ENCODE measurements around the gene SLC39A11. TPM values are rescaled to one million over a fixed set of nuclear protein-coding genes. Genes with fewer than 3 reads are reported as not detected.

Gene SLC39A11
- total RNA-seq, 1 donor from 2014 or later = 21.5 TPM

DNA sequence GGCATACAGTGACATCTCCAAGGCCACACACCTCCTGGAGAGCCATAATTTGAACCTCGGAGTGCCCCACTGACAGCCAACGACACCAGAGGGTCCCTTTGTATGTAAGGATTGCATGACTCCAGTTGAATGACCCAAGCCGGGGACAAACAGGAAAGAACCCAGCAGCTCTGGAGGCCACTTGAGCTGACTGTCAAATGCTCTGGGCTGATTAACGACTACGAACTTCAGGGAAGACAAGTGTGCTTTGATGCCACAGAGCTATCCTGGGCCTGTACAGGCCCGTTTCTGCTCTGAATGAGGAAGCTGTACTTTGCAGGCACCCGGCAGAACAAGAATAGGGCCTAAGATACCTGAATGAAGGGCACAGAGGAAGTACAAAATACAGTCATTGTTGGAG, 404.6 kb downstream of the SLC39A11 start:
- H3K4me1 Mint-ChIP-seq (ENCODE audit: low read depth, unreplicated experiment) = peaks cover 13% of the 10 kb centered on the region
- no peak overlapping the region for H3K4me2 ChIP-seq (ENCODE audit: low read length)
- no peak overlapping the region for H3K9ac ChIP-seq (ENCODE audit: low read length)
- no peak overlapping the region for H2AFZ ChIP-seq (ENCODE audit: low read depth, low read length)
- no peak overlapping the region for H3K27ac Mint-ChIP-seq (ENCODE audit: unreplicated experiment)
- no peaks in the 10 kb centered on the region for H3K79me2 ChIP-seq (ENCODE audit: insufficient read depth, low read length)
- peaks cover 6% of the 10 kb centered on the region for H3K27me3 Mint-ChIP-seq (ENCODE audit: low read depth, unreplicated experiment)
- TF ChIP-seq, protein P1, sequence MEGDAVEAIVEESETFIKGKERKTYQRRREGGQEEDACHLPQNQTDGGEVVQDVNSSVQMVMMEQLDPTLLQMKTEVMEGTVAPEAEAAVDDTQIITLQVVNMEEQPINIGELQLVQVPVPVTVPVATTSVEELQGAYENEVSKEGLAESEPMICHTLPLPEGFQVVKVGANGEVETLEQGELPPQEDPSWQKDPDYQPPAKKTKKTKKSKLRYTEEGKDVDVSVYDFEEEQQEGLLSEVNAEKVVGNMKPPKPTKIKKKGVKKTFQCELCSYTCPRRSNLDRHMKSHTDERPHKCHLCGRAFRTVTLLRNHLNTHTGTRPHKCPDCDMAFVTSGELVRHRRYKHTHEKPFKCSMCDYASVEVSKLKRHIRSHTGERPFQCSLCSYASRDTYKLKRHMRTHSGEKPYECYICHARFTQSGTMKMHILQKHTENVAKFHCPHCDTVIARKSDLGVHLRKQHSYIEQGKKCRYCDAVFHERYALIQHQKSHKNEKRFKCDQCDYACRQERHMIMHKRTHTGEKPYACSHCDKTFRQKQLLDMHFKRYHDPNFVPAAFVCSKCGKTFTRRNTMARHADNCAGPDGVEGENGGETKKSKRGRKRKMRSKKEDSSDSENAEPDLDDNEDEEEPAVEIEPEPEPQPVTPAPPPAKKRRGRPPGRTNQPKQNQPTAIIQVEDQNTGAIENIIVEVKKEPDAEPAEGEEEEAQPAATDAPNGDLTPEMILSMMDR (IDR thresholded peaks at IDR 0.05; ENCODE audit: insufficient read depth, low read depth, low read length) = no peak
- TF ChIP-seq EZH2 (IDR thresholded peaks at IDR 0.05; ENCODE audit: insufficient read depth, low read length) = no peak
- H3K4me1 ChIP-seq (ENCODE audit: insufficient read depth, low read length) = peaks cover 34% of the 10 kb centered on the region
- peaks cover 5% of the 10 kb centered on the region for H3K9me3 Mint-ChIP-seq (ENCODE audit: unreplicated experiment)
- H3K4me3 Mint-ChIP-seq (ENCODE audit: unreplicated experiment) = no peak overlapping the region
- peaks cover 10% of the 10 kb centered on the region for H3K36me3 Mint-ChIP-seq (ENCODE audit: low read depth, unreplicated experiment)
- no peak overlapping the region for H3K4me3 ChIP-seq (ENCODE audit: insufficient read depth, low read depth, low read length)
- H3K36me3 ChIP-seq (ENCODE audit: insufficient read depth, low read length) = no peaks in the 10 kb centered on the region
- H3K27ac ChIP-seq (ENCODE audit: low read depth, low read length) = no peak overlapping the region
- no peaks in the 10 kb centered on the region for H4K20me1 ChIP-seq (ENCODE audit: insufficient read depth, low read length)
- no peak for FAIRE-seq
- no peak for DNase-seq (ENCODE audit: low read depth)
- no peaks in the 10 kb centered on the region for H3K9me3 ChIP-seq (ENCODE audit: insufficient read depth, low read depth, low read length)
- H3K27me3 ChIP-seq (ENCODE audit: insufficient read depth, low read length) = no peaks in the 10 kb centered on the region

DNA sequence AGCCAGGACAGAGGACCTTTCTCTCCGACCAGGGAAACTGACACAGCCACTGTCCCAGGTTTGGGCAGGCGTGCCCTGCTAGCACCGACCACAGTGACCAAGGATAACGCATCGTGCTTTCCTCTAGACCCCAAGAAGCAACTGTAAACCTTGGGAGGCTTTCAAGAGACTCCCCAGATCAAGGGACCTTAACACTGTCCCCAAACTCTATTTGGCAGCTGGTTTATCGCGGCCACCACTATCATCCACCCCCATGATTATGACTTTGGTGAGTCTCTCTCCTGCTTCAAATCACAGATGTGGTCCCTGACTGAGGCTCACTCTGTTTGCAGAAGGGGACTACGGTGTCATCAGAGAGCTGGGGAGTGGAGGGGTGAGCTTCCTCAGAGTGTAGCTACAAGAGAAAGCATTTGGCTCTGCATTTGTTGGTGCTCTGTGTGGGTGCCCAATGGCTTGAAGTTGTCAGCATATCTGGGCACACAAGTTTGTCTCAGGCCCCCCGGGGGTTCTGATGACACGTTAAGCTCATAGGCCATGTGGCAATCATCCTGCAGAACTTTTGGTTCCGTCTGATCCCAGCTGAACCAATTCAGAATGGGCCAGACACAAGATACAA, 408.0 kb downstream of the SLC39A11 start:
- H3K9me3 ChIP-seq (ENCODE audit: insufficient read depth, low read depth, low read length) = peaks cover 7% of the 10 kb centered on the region
- H3K4me3 ChIP-seq (ENCODE audit: insufficient read depth, low read depth, low read length) = no peak overlapping the region
- no peak for TF ChIP-seq EZH2 (IDR thresholded peaks at IDR 0.05; ENCODE audit: insufficient read depth, low read length)
- H3K4me2 ChIP-seq (ENCODE audit: low read length) = peak overlapping the region; percentile 66
- H3K4me1 Mint-ChIP-seq (ENCODE audit: low read depth, unreplicated experiment) = peaks cover 19% of the 10 kb centered on the region
- no peaks in the 10 kb centered on the region for H3K36me3 ChIP-seq (ENCODE audit: insufficient read depth, low read length)
- no peak for DNase-seq (ENCODE audit: low read depth)
- no peaks in the 10 kb centered on the region for H4K20me1 ChIP-seq (ENCODE audit: insufficient read depth, low read length)
- H2AFZ ChIP-seq (ENCODE audit: low read depth, low read length) = no peak overlapping the region
- H3K36me3 Mint-ChIP-seq (ENCODE audit: low read depth, unreplicated experiment) = peaks cover 5% of the 10 kb centered on the region
- H3K9ac ChIP-seq (ENCODE audit: low read length) = peak overlapping the region; percentile 53
- peak overlapping the region; percentile 69 for H3K27ac ChIP-seq (ENCODE audit: low read depth, low read length)
- H3K27me3 ChIP-seq (ENCODE audit: insufficient read depth, low read length) = no peaks in the 10 kb centered on the region
- H3K4me1 ChIP-seq (ENCODE audit: insufficient read depth, low read length) = peaks cover 24% of the 10 kb centered on the region
- FAIRE-seq = no peak
- no peak overlapping the region for H3K4me3 Mint-ChIP-seq (ENCODE audit: unreplicated experiment)
- peaks cover 3% of the 10 kb centered on the region for H3K9me3 Mint-ChIP-seq (ENCODE audit: unreplicated experiment)
- H3K27me3 Mint-ChIP-seq (ENCODE audit: low read depth, unreplicated experiment) = peaks cover 2% of the 10 kb centered on the region
- no peaks in the 10 kb centered on the region for H3K79me2 ChIP-seq (ENCODE audit: insufficient read depth, low read length)
- H3K27ac Mint-ChIP-seq (ENCODE audit: unreplicated experiment) = no peak overlapping the region

DNA sequence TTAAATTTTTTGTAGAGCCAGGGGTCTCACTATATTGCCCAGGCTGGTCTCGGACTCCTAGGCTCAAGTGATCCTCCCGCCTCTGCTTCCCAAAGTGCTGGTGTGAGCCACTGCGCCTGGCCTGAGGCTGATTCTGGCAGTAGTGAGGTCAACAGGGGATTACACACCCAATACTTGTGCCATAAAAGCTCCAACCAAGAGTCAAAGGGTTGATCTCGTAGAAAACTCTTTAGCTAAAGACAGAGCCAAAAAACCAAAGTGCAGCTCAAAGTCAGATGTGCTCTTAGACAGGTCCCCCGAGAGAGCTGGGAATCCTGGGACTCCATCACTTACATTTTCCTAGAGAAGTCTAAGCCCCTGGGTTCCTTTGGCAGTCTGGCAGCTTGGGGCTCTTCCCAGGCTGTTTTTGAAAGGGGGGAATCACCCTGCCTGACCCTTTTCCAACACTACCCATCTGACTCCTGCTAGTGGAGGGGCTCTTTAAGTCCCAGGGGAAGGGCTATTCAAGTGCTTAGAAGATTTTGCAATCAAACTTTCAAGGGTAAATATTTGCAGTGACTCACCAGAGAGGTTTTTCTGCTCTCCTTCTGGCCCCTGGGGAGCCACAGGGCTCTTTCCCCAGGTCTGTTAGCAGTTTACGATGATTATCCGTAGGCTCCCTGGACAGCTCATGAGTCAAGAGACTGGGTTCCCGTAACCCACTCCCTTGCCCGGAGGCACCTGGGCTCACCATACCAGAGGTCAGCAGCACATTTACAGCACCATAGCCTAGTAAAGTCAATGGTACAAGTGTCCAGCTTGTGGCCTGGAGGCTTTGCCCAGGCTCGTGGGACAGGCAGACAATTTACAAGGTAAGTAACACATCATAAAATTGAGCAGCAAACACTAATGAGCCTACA, 408.7 kb downstream of the SLC39A11 start:
- H3K9ac ChIP-seq (ENCODE audit: low read length) = peak overlapping the region; percentile 53
- no peak overlapping the region for H2AFZ ChIP-seq (ENCODE audit: low read depth, low read length)
- peak; percentile 95 for DNase-seq (ENCODE audit: low read depth)

More for the DNA sequence above, 408.7 kb downstream of the SLC39A11 start:
- TF ChIP-seq EZH2 (IDR thresholded peaks at IDR 0.05; ENCODE audit: insufficient read depth, low read length) = no peak
- Histone ChIP-seq H3K4me3 (ENCODE audit: insufficient read depth, low read depth, low read length) (no peak overlapping the region), H3K9me3 (ENCODE audit: insufficient read depth, low read depth, low read length) (peaks cover 7% of the 10 kb centered on the region), H3K4me2 (ENCODE audit: low read length) (peak overlapping the region; percentile 66), H3K27me3 (ENCODE audit: insufficient read depth, low read length) (no peaks in the 10 kb centered on the region), H3K27ac (ENCODE audit: low read depth, low read length) (peak overlapping the region; percentile 69), H3K36me3 (ENCODE audit: insufficient read depth, low read length) (no peaks in the 10 kb centered on the region), H4K20me1 (ENCODE audit: insufficient read depth, low read length) (no peaks in the 10 kb centered on the region), H3K79me2 (ENCODE audit: insufficient read depth, low read length) (no peaks in the 10 kb centered on the region), H3K4me1 (ENCODE audit: insufficient read depth, low read length) (peaks cover 24% of the 10 kb centered on the region)
- H3K27me3 Mint-ChIP-seq (ENCODE audit: low read depth, unreplicated experiment) = no peaks in the 10 kb centered on the region
- H3K4me1 Mint-ChIP-seq (ENCODE audit: low read depth, unreplicated experiment) = peaks cover 19% of the 10 kb centered on the region
- peaks cover 7% of the 10 kb centered on the region for H3K9me3 Mint-ChIP-seq (ENCODE audit: unreplicated experiment)
- peak; percentile 78 for FAIRE-seq
- no peak overlapping the region for H3K4me3 Mint-ChIP-seq (ENCODE audit: unreplicated experiment)
- peaks cover 2% of the 10 kb centered on the region for H3K36me3 Mint-ChIP-seq (ENCODE audit: low read depth, unreplicated experiment)
- H3K27ac Mint-ChIP-seq (ENCODE audit: unreplicated experiment) = no peak overlapping the region

Data from astrocyte (in vitro differentiated cells and primary cell).